ENCODE data around the gene RASD2. TPM values are rescaled to one million over a fixed set of nuclear protein-coding genes. Genes with fewer than 3 reads are reported as not detected.

RASD2 gene
- total RNA-seq, 4 donors from 2014 or later = 2.7 to 5.8 (median 4.8) TPM

GRCh38 chr22:35548722-35549112 lies 8.1 kb downstream of the RASD2 start:
- no peaks in the 10 kb centered on the region for H3K9me3 ChIP-seq
- DNase-seq = no peak
- H3K4me3 ChIP-seq = no peak overlapping the region
- no peaks in the 10 kb centered on the region for H3K27me3 ChIP-seq
- H3K36me3 ChIP-seq = no peaks in the 10 kb centered on the region
- TF ChIP-seq CTCF (IDR thresholded peaks at IDR 0.05) (no peak), POLR2A (IDR thresholded peaks at IDR 0.05) (no peak)
- no peak overlapping the region for H3K27ac ChIP-seq
- no peaks in the 10 kb centered on the region for H3K4me1 ChIP-seq

GRCh38 chr22:35549328-35549727 lies 8.7 kb downstream of the RASD2 start:
- TF ChIP-seq POLR2A (IDR thresholded peaks at IDR 0.05) = no peak
- no peak for TF ChIP-seq CTCF (IDR thresholded peaks at IDR 0.05)
- Histone ChIP-seq H3K27me3 (no peaks in the 10 kb centered on the region), H3K4me1 (no peaks in the 10 kb centered on the region), H3K27ac (no peak overlapping the region), H3K36me3 (no peaks in the 10 kb centered on the region), H3K4me3 (no peak overlapping the region), H3K9me3 (no peaks in the 10 kb centered on the region)
- no peak for DNase-seq

GRCh38 chr22:35551549-35552177 lies 11.0 kb downstream of the RASD2 start:
- no peak overlapping the region for H3K27ac ChIP-seq
- no peak overlapping the region for H3K4me3 ChIP-seq
- TF ChIP-seq POLR2A (IDR thresholded peaks at IDR 0.05) (no peak), CTCF (IDR thresholded peaks at IDR 0.05) (no peak)
- H3K36me3 ChIP-seq = no peaks in the 10 kb centered on the region
- DNase-seq = no peak
- no peaks in the 10 kb centered on the region for H3K27me3 ChIP-seq
- no peaks in the 10 kb centered on the region for H3K4me1 ChIP-seq
- no peaks in the 10 kb centered on the region for H3K9me3 ChIP-seq

GRCh38 chr22:35552196-35552842 lies 11.7 kb downstream of the RASD2 start:
- no peaks in the 10 kb centered on the region for H3K36me3 ChIP-seq
- H3K4me3 ChIP-seq = no peak overlapping the region
- no peak for TF ChIP-seq CTCF (IDR thresholded peaks at IDR 0.05)
- no peak for TF ChIP-seq POLR2A (IDR thresholded peaks at IDR 0.05)
- no peaks in the 10 kb centered on the region for H3K9me3 ChIP-seq
- no peaks in the 10 kb centered on the region for H3K27me3 ChIP-seq
- no peak overlapping the region for H3K27ac ChIP-seq
- DNase-seq = peak; percentile 69 to 82 (median 78)
- H3K4me1 ChIP-seq = no peaks in the 10 kb centered on the region

GRCh38 chr22:35552846-35553245 lies 12.2 kb downstream of the RASD2 start:
- TF ChIP-seq CTCF (IDR thresholded peaks at IDR 0.05) (no peak), POLR2A (IDR thresholded peaks at IDR 0.05) (no peak)
- Histone ChIP-seq H3K27ac (no peak overlapping the region), H3K4me3 (no peak overlapping the region), H3K9me3 (no peaks in the 10 kb centered on the region), H3K4me1 (no peaks in the 10 kb centered on the region), H3K27me3 (no peaks in the 10 kb centered on the region), H3K36me3 (no peaks in the 10 kb centered on the region)
- no peak for DNase-seq

Data from Peyer's patch (tissue), 4 donors.